Stimulated activated CD4-positive, alpha-beta T cell treated with anti-CD3 and anti-CD28 coated beads, Interleukin-4, amount 100 ng/mL, for 1 hour (primary cell): ENCODE data around the gene HAND1.

Source experiments
- DNase-seq: peaks from one replicate; pipeline ENCODE4 v3.0.0-alpha.2; 2020

The HAND1 gene

DNA sequence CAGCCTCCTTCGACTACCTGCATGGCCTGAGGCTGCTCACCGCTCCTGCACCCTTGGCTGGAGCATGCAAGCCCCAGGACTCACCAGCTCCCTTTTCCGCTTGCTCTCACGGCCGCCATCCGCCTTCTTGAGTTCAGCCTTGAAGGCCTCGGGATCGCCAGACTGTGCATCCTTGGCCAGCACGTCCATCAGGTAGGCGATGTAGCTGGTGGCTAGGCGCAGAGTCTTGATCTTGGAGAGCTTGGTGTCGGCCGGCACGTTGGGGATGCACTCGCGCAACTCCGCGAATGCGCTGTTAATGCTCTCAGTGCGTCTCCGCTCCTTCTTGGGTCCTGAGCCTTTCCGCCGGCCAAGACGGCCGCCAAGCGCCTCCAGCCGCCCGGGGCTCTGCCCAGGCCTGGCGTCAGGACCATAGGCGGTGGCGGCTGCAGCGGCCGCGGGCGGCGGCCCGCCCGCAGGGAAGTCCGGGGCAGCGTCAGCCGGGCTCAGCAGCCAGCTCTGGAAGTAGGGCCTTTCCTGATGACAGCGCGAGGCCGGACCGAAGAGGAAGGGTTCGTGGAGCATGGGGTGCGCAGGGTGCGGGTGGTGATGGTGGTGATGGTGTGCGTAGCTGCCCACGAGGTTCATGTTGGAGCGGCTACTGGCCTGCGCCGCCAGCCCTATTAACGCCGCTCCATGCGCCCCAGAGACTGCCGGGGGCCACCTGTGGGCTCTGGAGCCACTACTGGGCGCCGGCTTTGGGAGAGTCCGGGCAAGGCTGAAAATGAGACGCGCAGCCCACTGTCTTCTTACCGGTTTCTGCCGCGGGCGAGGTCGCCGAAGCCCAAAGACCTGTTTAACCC is 424 bp downstream of the HAND1 start:
- DNase-seq, result no peak

DNA sequence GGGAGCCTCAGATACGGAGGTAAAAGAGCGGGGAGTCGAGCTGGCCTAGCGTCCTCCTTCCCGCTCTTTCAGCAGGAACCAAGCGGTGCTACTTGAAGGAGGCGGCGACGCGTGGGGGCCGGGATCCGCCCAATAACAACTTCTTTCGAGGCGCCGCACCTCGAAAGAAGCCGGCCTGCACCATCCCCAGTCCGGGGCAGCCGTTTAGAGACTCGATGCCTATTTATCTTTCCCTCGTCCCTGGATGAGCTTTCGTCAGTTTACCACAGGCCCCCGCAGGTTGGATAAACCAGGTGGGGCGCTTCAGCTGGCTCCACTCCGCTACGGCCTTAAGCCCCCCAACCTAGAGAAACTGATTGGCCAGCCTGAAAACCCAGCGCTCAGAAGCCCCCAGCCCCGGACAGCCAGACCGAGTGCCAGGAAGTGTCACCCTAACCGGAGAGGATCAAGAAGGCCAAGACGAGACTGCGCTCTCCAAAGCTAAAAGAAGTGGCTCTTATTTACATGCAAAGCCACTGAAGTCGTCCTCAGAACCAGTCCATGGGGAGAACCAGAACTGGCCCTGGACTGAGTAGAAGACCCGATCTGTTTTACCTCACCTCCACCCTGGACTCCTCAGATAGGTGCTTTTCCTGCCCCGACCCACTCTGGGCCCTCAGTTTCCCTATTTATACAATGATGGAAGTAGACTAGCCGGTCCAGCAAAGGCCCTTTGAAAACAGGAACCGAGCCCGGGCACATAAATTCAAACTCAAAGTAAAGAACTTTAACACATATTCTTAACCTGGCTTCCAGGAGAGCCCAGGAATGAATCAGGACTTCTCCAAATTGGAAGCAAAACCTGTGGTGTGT is 1.4 kb downstream of the HAND1 start:
- DNase-seq, result no peak

GRCh38 chr5:154475591-154476353 is 2.3 kb downstream of the HAND1 start:
- DNase-seq, result no peak

DNA sequence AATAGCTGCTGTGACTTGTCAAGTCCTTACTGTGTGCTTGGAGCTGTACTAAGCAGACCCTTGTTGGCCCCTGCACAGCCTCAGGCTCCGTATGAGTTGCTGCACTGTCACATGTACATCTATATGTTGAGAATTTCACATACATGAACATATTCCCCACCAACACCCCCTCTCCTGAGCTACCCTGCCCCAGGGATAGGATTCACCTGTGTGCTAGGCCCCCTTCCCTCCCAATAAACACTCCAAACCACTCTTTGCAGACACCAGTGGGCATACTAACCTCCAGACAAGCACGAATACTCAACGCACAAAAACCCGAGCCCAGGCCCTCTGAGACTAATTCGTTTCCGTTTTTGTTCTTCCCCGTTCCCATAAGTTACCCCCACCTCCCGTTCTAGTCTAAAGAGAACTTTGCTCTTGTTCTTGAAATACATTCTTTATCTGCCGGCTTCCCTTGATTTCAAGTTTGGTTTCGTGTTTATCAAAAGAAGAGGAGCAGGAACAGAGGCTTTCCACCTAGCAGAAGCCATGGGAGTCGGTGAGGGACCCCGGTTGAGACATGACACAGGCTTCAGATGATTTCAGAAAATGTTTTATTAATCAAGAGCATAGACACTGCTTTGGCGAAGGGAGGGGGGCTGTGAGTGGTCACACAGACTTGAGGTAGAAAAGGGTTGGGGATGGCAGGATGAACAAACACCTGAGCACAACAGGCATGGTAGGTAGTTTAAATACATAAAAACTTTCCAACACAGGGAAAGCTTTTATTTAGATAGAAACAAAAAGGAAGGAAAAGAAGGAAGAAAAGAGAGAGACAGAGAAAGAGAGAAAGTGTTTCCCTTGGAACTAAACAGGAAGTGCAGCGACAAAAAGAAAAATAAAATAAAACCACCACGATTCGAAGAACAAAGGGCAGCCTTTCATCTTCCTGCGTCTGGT is 3.4 kb downstream of the HAND1 start:
- no peak for DNase-seq

DNA sequence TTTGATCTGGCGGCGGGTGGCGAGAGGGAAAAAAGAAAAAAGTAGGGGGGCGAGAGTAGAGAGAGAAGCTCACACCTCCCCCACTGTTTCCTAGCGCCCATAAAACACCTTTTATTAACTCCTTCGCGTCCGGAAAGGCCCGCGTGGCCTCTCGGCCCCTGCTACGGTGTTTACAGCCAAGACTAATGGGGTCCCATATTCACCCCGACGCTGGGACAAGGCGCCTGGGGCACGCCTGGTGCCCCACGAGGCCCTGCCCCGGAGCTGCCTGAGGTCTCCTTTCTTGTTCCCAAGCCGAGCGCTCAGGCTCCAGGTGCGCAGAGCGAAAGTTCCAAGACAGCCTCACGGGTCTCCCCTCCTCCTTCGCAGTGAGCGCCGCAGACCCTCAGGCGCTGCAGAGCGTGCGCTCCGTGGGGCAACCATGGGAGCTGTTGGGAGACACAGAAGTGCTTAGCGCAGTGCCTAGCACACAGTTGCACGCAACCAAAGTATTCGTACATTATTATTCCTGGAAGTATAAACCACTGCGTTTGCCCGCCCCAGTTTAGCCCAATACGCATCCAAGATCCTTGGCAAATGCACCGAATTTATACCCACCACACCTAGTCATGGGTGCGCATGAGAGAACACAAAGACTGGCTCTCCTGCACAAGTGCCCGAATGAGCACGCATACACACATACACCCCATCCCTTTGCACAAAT is 4.3 kb downstream of the HAND1 start:
- no peak for DNase-seq

- DNase-seq, result no peak
These were observed 5.0 kb downstream of the HAND1 start for GRCh38 chr5:154472871-154473580.

DNA sequence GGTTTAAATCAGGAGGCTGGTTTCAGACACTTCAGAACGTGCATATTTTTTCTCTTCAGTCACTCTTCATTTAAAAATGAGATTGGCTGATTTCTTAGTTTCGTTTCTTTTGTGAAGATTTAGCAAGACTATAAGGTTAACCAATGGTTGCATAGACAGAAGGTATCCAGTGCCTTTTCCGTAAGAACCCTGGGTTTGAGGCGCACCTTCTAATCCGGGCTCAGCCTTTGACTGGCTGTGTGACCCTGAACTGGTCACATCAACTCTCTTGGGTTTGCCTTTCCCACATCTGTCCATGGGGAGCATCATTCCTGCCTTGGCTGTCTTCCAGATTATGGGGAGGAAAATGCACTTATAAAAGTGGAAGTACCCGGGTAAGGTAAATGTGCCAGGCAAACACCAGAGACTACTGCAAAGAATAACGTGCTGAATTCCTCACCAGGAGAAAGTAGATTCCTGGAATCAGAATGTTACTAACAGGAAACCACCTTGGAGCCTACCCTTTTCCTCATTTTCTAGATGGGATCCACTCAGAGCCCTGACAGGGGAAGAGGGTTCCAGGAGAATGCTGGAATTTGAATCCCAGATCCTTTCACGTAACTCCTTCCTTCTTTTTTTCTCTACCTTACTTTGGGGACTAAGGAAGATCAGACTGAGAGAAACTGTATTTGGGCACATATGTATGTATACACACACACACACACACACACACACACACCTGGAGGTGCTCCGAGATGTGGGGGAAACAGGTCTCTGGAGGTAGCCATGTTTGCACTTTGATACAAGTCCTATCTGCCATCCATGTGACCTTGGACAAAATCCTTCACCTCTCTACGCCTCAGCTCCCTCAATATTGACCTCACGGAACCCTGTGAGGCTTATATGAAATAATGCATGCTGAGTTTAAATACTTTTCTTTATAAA is 6.8 kb downstream of the HAND1 start:
- no peak for DNase-seq

GRCh38 chr5:154470137-154470536 is 7.9 kb downstream of the HAND1 start:
- no peak for DNase-seq

DNA sequence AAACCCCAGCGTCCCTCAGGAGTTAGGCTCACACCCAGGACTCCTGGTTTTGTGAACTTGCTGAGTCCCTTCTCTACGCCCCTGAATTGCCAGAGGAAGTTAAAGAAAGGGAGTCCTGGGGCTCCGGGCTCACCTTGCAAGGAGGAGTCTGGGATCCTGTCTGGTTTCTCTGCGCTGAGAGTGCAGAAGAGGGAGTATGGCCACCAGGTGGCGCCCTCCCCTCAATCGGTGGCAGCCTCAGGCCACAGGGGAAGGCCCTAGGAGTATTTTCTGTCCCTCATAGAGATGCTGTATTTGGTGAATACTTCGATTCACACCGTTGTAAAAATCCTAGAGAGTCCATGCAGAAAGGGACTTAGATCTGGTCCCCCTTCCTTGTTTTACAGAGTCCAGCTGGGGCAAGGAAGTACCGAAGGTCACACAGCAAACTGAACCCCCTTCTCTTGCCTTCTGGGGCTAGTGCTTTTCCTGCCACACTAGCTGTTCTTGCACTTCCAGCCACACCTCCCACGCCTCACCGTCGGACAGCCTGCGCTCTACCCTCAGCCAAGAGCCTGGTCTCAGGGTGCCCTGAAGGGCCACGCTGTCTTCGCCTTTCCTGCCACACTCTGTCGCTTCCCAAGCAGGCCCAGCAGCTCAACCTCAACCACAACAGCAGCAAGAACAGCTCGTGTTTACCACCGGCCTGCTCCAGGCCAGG is 10.2 kb downstream of the HAND1 start:
- peak; percentile 81 for DNase-seq

- no peak for DNase-seq
These were observed 11.4 kb downstream of the HAND1 start for GRCh38 chr5:154466671-154467070.

GRCh38 chr5:154466147-154466546 is 11.9 kb downstream of the HAND1 start:
- DNase-seq, result no peak

DNA sequence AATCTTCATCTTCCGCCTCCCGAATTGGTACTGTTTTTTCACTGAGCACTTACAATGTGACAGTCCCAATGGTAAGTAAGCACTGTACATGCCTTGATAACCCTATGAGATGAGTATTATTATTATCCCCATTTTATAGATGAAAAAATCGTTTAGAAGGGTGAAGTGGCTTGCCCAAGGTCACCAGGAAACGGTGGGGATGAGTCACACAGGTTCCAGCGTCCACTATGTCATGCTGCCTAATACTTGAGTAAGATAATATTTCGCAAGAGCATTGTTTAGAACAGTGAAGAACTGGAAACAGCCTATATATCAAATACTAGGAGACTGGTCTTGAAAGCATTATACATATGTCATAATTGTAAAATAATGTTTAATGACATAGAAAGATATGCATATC is 12.9 kb downstream of the HAND1 start:
- no peak for DNase-seq

GRCh38 chr5:154464438-154464837 is 13.6 kb downstream of the HAND1 start:
- no peak for DNase-seq

GRCh38 chr5:154461531-154461930 is 16.5 kb downstream of the HAND1 start:
- no peak for DNase-seq

- no peak for DNase-seq
These were observed 17.9 kb downstream of the HAND1 start for GRCh38 chr5:154460172-154460571.

DNA sequence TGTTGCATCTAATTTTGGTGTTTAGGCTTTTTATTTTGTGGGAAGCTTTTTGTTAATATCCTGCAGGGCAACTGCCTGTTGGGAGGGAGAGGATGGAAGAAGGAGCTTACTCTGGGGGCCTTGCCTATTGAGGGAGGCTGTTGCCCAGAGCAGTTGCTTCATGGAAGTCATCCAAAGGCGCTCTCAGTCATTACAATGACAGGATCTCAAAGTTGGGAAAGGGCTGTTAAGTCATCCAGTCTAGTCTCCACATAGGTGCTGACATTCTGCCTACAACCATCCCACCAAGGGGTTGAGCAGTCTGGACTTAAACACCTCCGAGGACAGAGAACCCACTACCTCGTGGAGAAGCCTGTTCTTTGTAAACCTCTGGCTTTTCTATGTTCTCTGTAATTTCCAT is 19.0 kb downstream of the HAND1 start:
- DNase-seq, result no peak

- DNase-seq, result no peak
These were observed 21.5 kb downstream of the HAND1 start for GRCh38 chr5:154456540-154456939.

DNA sequence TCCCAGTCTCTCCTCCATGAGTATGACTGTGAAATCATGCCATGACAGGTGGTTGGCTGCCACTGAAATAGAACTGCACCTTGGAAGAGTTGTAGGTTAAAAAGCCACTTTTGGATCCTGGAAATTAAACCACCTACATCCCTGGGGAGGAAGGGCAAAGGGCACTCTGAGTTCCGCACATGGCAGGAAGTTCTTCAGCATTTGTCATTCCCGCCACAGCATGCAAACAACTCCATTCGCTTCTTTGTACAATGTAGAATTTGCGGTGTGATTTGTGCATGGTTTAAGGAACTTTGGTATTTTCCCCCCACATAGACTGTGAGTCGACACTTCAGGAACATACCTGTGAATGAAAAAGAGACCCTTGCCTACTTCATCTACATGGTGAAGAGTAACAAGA is 22.4 kb downstream of the HAND1 start:
- no peak for DNase-seq

DNA sequence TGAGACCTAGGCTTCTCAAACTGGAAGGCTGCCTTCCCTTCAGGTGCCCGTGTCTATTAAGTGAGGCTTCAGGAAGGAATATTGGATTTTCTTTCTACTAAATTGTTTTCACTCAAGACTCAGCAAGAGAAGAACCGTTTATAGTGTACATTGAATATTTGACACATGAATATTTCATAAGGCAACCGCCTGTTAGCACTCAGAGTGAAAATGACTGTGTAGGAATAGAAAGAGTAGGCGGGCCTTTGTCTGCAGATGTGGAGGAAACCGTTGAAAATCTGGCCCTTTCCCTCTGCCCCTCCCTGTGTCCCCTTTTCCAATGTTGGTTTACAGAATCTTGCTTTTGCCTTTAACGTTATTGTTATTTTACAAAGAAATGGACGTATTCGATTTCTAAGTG is 26.1 kb downstream of the HAND1 start:
- DNase-seq, result no peak
